C4-2B (cell line): ENCODE measurements around the gene RNF2.

Experiments used
- CTCF ChIP-seq: fragments of 450-650 bp; conservative IDR thresholded peaks from 2 replicates; pipeline ENCODE4 v1.5.1; 2017; ENCODE audit warnings: mild to moderate bottlenecking
- ZFX ChIP-seq: fragments of 450-650 bp; IDR thresholded peaks from 2 replicates; pipeline ENCODE4 v1.6.1; 2017

- TF ChIP-seq CTCF (no peak), ZFX (no peak)
These were observed 28.9 kb downstream of the RNF2 start for GRCh38 chr1:185074307-185074706.
